Neural cell (in vitro differentiated cells): Measurements from ENCODE around the gene ARPC4. TPM values are rescaled to one million over a fixed set of nuclear protein-coding genes. Genes with fewer than 3 reads are reported as not detected.
A peak's percentile ranks its signal among the peaks of the same experiment; 100 is the strongest.

Experiments used
- H2AFZ ChIP-seq: fragments of 200-600, 300-800 bp; sonication (generic), shearing (Covaris generic); 2 replicates; pipeline ENCODE4 v1.6.0; 2014; ENCODE audit warnings: low read depth, mild to moderate bottlenecking, antibody characterized with exemption, low read length, moderate library complexity
- H3F3A ChIP-seq: fragments of 200-600 bp; shearing (Covaris generic); 2 replicates; pipeline ENCODE4 v1.6.1; 2016; ENCODE audit warnings: mild to moderate bottlenecking, moderate library complexity, mixed read lengths, antibody characterized with exemption, low read length; ENCODE audit not compliant: insufficient read depth, poor library complexity, severe bottlenecking
- H3K27ac ChIP-seq: fragments of 200-600, 300-800 bp; sonication (generic), shearing (Covaris generic); 2 replicates; pipeline ENCODE4 v1.5.1; 2014; ENCODE audit warnings: mild to moderate bottlenecking, low read length, moderate library complexity
- H3K27me3 ChIP-seq: fragments of 300-800, 200-600 bp; sonication (generic), shearing (Covaris generic); 2 replicates; pipeline ENCODE4 v1.6.0; 2014; ENCODE audit warnings: mild to moderate bottlenecking, low read depth, low read length, moderate library complexity; ENCODE audit not compliant: insufficient read depth
- H3K36me3 ChIP-seq: fragments of 300-800, 200-600 bp; sonication (generic), shearing (Covaris generic); 2 replicates; pipeline ENCODE4 v1.5.1; 2014; ENCODE audit warnings: mild to moderate bottlenecking, antibody characterized with exemption, low read length, moderate library complexity; ENCODE audit not compliant: insufficient read depth
- H3K4me2 ChIP-seq: fragments of 300-800, 200-600 bp; sonication (generic), shearing (Covaris generic); 2 replicates; pipeline ENCODE4 v1.6.0; 2014; ENCODE audit warnings: mild to moderate bottlenecking, low read length
- H3K4me3 ChIP-seq: fragments of 300-800, 200-600 bp; sonication (generic), shearing (Covaris generic); 2 replicates; pipeline ENCODE4 v1.5.1; 2014; ENCODE audit warnings: mild to moderate bottlenecking, low read length, moderate library complexity
- H3K79me2 ChIP-seq: fragments of 200-600 bp; shearing (Covaris generic); replicated peaks from 2 replicates; pipeline ENCODE4 v1.6.0; 2014; ENCODE audit warnings: mild to moderate bottlenecking, low read length, moderate library complexity; ENCODE audit not compliant: insufficient read depth
- H3K9ac ChIP-seq: fragments of 300-800, 200-600 bp; sonication (generic), shearing (Covaris generic); 2 replicates; pipeline ENCODE4 v1.6.1; 2016; ENCODE audit warnings: mild to moderate bottlenecking, low read length, mixed read lengths
- H3K9me2 ChIP-seq: fragments of 200-600 bp; shearing (Covaris generic); 2 replicates; pipeline ENCODE4 v1.6.1; 2016; ENCODE audit warnings: mild to moderate bottlenecking, low read length, mixed read lengths; ENCODE audit not compliant: insufficient read depth
- H3K9me3 ChIP-seq: fragments of 200-600, 300-800 bp; sonication (generic), shearing (Covaris generic); 2 replicates; pipeline ENCODE4 v1.6.1; 2016; ENCODE audit warnings: mild to moderate bottlenecking, mixed run types, low read length, moderate library complexity, mixed read lengths
- H4K20me1 ChIP-seq: fragments of 200-600 bp; shearing (Covaris generic); 2 replicates; pipeline ENCODE4 v1.6.1; 2016; ENCODE audit warnings: mild to moderate bottlenecking, mixed run types; ENCODE audit not compliant: insufficient read depth
- EP300 ChIP-seq: fragments of 450-650 bp; conservative IDR thresholded peaks from 2 replicates; pipeline ENCODE4 v1.6.1; 2014; ENCODE audit warnings: antibody characterized with exemption, mild to moderate bottlenecking, moderate library complexity; ENCODE audit not compliant: poor library complexity, severe bottlenecking
- EZH2 ChIP-seq: fragments of 200-600, 300-800 bp; shearing (Covaris generic), sonication (generic); IDR thresholded peaks from 2 replicates; pipeline ENCODE4 v1.6.1; 2014; ENCODE audit warnings: antibody characterized with exemption, low read length, borderline replicate concordance, mild to moderate bottlenecking; ENCODE audit not compliant: insufficient read depth, poor library complexity, severe bottlenecking
- MXI1 ChIP-seq: fragments of 450-650 bp; conservative IDR thresholded peaks from 2 replicates; pipeline ENCODE4 v1.6.1; 2014; ENCODE audit warnings: antibody characterized with exemption, mild to moderate bottlenecking; ENCODE audit not compliant: poor library complexity, severe bottlenecking
- POLR2AphosphoS5 ChIP-seq: IDR thresholded peaks from 2 replicates; pipeline ENCODE4 v1.6.1; 2012
- RAD21 ChIP-seq: fragments of 450-650 bp; conservative IDR thresholded peaks from 2 replicates; pipeline ENCODE4 v1.6.1; 2014; ENCODE audit warnings: antibody characterized with exemption, mild to moderate bottlenecking, moderate library complexity
- SMC3 ChIP-seq: fragments of 450-650 bp; conservative IDR thresholded peaks from 2 replicates; pipeline ENCODE4 v1.6.1; 2014; ENCODE audit warnings: antibody characterized with exemption, mild to moderate bottlenecking, moderate library complexity; ENCODE audit not compliant: poor library complexity
- TAF1 ChIP-seq: IDR thresholded peaks from 2 replicates; pipeline ENCODE4 v1.6.1; 2012; ENCODE audit warnings: low read depth
- polyA plus RNA-seq: library from polyadenylated mRNA; depleted of rRNA; stranded (reverse); fragments of >200 nt; gene quantifications from 2 replicates; pipeline ENCODE4 v1.2.3, GENCODE V29; 2014
- TF ChIP-seq, protein P1 (sequence below): fragments of 450-650 bp; IDR thresholded peaks from 2 replicates; pipeline ENCODE4 v1.5.1; 2014; ENCODE audit warnings: antibody characterized with exemption, mild to moderate bottlenecking, moderate library complexity; ENCODE audit not compliant: poor library complexity, severe bottlenecking
- TF ChIP-seq, protein P2 (sequence below): IDR thresholded peaks from 2 replicates; pipeline ENCODE4 v1.6.1; 2012; ENCODE audit warnings: borderline replicate concordance

The ARPC4 gene
- polyA plus RNA-seq, 1 donor from 2014 or later: 179 TPM

DNA sequence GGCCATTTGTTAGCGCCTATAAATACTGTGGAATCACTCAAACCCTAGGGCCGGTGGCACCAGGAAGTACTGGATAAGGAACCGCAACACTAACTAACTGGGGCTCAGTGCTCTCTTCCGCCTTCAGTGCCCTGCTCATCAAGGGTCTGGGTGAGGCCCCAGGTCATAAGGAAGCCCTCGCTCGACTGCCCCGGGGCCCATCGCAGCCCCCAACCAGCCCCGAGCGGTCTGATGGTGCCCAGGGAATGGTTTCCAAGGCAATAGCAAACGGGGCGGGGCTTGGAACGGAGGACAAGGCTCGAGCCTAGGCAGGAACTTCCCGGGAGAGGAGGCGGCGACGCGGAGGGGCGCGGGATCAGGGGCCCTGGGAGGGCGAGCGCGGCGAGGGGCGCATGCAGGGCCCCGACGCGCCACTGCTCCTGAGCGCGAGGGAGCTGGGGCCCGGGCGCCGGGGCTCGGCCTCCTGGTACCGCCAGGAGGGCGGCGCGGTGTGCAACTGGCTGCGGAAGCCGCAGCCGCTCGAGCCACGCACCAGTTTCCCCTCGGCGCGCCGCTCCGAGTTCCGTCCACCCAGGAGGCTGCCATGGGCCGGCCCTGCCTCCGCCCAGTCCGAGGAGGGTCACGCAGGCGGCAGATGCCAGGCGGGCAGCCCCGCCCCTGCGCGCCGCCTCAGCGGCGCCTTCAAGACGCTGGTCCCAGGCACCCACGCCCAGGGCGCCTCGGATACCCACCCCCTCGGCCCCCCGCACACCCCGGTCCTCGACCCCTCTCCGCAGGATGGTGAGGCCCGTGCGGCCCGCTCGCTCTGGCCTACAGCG, 16.9 kb downstream of the ARPC4 start, which contains the start of gene TTLL3:
TSS of gene TTLL3 (plus strand) at position 648 of the 818 bp plus-strand sequence. CDS start 400 bp downstream, outside the sequence.
- no peak for TF ChIP-seq EP300
- peak; percentile 17 for TF ChIP-seq POLR2AphosphoS5
- Histone ChIP-seq H2AFZ (peak within 1 kb of the TSS; percentile 52), H3K9me2 (no peaks in the 10 kb centered on the region), H3K4me2 (peak within 1 kb of the TSS; percentile 10), H3K27me3 (no peaks in the 10 kb centered on the region), H3K79me2 (no peaks in the 10 kb centered on the region), H3K4me3 (peak within 1 kb of the TSS; percentile 66), H3F3A (no peaks in the 10 kb centered on the region), H3K9ac (peak within 1 kb of the TSS; percentile 66), H4K20me1 (no peaks in the 10 kb centered on the region), H3K9me3 (no peaks in the 10 kb centered on the region), H3K36me3 (no peaks in the 10 kb centered on the region), H3K27ac (no peak within 1 kb of the TSS)

DNA sequence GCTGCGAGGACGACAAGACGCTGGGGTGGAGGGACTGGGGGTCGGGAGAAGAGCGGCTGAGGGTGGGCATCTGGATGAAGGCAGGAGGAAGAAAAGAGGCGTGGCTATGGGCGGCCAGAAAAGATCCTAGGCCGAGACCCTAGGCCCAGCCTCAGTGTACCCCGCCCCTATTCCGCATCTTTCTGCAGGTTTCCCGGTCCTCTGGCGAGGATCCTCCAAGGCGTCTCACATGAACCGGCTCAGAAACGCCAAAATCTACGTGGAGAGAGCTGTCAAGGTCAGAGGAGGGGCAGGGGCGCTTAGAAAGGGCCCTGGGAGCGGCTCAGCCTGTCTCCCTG, 17.5 kb downstream of the ARPC4 start:
- no peak overlapping the region for H3K27ac ChIP-seq
- H3F3A ChIP-seq: no peaks in the 10 kb centered on the region
- H3K79me2 ChIP-seq: no peaks in the 10 kb centered on the region
- H3K27me3 ChIP-seq: no peaks in the 10 kb centered on the region
- peak overlapping the region; percentile 10 for H3K4me2 ChIP-seq
- H3K4me3 ChIP-seq: peak overlapping the region; percentile 66
- H3K9me3 ChIP-seq: no peaks in the 10 kb centered on the region
- H3K9ac ChIP-seq: peak overlapping the region; percentile 66
- H2AFZ ChIP-seq: peak overlapping the region; percentile 21
- H3K9me2 ChIP-seq: no peaks in the 10 kb centered on the region
- TF ChIP-seq EP300 (no peak), TAF1 (no peak), RAD21 (no peak), SMC3 (no peak), POLR2AphosphoS5 (no peak), EZH2 (no peak), MXI1 (no peak)
- TF ChIP-seq, protein P1, sequence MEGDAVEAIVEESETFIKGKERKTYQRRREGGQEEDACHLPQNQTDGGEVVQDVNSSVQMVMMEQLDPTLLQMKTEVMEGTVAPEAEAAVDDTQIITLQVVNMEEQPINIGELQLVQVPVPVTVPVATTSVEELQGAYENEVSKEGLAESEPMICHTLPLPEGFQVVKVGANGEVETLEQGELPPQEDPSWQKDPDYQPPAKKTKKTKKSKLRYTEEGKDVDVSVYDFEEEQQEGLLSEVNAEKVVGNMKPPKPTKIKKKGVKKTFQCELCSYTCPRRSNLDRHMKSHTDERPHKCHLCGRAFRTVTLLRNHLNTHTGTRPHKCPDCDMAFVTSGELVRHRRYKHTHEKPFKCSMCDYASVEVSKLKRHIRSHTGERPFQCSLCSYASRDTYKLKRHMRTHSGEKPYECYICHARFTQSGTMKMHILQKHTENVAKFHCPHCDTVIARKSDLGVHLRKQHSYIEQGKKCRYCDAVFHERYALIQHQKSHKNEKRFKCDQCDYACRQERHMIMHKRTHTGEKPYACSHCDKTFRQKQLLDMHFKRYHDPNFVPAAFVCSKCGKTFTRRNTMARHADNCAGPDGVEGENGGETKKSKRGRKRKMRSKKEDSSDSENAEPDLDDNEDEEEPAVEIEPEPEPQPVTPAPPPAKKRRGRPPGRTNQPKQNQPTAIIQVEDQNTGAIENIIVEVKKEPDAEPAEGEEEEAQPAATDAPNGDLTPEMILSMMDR: no peak
- TF ChIP-seq, protein P2, sequence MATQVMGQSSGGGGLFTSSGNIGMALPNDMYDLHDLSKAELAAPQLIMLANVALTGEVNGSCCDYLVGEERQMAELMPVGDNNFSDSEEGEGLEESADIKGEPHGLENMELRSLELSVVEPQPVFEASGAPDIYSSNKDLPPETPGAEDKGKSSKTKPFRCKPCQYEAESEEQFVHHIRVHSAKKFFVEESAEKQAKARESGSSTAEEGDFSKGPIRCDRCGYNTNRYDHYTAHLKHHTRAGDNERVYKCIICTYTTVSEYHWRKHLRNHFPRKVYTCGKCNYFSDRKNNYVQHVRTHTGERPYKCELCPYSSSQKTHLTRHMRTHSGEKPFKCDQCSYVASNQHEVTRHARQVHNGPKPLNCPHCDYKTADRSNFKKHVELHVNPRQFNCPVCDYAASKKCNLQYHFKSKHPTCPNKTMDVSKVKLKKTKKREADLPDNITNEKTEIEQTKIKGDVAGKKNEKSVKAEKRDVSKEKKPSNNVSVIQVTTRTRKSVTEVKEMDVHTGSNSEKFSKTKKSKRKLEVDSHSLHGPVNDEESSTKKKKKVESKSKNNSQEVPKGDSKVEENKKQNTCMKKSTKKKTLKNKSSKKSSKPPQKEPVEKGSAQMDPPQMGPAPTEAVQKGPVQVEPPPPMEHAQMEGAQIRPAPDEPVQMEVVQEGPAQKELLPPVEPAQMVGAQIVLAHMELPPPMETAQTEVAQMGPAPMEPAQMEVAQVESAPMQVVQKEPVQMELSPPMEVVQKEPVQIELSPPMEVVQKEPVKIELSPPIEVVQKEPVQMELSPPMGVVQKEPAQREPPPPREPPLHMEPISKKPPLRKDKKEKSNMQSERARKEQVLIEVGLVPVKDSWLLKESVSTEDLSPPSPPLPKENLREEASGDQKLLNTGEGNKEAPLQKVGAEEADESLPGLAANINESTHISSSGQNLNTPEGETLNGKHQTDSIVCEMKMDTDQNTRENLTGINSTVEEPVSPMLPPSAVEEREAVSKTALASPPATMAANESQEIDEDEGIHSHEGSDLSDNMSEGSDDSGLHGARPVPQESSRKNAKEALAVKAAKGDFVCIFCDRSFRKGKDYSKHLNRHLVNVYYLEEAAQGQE: no peak
- H3K36me3 ChIP-seq: no peaks in the 10 kb centered on the region
- H4K20me1 ChIP-seq: no peaks in the 10 kb centered on the region
